ENCODE data around the gene IFI27L2.
"Not testable (repeated sequence)": the region's sequence is repeated elsewhere in the genome, so short reads cannot be mapped to it uniquely, and the experiment has no call there.

Gene IFI27L2, protein sequence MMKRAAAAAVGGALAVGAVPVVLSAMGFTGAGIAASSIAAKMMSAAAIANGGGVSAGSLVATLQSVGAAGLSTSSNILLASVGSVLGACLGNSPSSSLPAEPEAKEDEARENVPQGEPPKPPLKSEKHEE

GRCh38 chr14:94129111-94129757 is at the start of gene IFI27L2:
Gene IFI27L2, minus strand, starts transcription at chr14:94129604. Its CDS starts 40 bp downstream, at chr14:94129564.
- in situ Hi-C loops (cut with HindIII; ENCODE audit: low sequenced_read_pairs) = no loop called here

DNA sequence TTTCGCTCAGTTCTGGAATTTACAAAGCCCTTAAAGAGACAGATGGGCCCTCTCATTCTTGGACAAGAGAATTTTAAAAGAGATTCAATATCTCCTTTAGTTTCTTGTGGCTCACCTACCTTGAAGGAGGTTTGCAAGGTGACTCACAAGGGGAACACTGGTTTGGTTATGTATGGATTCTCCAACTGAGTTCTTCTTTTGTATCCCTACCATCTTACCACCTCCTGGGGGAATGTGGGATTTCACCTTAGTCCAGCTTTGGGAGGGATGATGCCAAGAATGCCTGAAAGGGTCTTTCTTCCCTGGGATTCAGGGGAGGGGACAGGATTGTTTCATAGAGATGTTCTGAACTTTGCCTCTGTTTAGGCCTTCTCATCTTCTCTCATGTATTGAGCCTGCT is 48.4 kb upstream of the IFI27L2 start:
- in situ Hi-C loops (cut with HindIII; ENCODE audit: low sequenced_read_pairs) = loop anchor here (5.0 kb wide), 1 partner anchor 41 kb away; no protein-coding TSS in a partner anchor

DNA sequence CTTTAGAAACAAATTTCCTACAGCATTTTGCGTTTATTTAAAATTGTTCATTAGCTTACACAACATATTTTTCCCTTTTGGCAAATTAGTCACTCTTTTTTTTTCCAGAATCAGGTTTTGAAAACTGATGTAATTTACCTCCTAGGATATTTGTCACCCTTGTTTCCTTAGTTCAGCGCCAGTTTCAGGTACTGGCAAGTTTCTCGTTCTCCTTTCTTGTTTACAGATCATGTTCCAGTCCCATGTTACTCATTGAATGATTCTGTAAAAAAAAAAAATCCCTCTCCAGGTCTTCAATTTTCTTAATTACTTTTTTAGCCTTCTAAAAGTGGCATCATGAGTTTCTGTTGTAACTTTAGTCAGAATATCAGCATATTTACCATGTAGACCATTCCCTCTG is 47.4 kb upstream of the IFI27L2 start:
- in situ Hi-C loops (cut with HindIII; ENCODE audit: low sequenced_read_pairs) = loop anchor here (5.0 kb wide), 1 partner anchor 40 kb away; no protein-coding TSS in a partner anchor

DNA sequence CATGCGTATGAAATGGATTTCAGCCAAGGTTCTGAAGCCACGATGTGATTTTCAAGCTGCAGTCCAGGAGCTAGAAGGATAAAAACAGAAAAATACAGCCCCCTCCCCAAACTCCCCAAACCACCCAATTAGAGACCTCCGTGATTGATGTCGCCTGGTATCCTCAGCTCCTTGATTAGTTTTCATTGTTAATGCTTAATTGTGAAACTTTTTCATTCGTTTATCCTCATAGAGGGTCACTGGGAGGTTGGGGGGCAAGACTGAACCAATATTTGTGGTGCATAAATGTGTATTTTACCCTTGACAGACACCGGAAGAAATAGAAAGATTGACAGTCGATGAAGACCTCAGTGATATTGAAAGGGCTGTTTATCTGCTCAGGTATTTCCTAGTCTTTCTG is 46.3 kb upstream of the IFI27L2 start:
- in situ Hi-C loops (cut with HindIII; ENCODE audit: low sequenced_read_pairs) = loop anchor here (5.0 kb wide), 1 partner anchor 38 kb away; no protein-coding TSS in a partner anchor

- in situ Hi-C loops (cut with HindIII; ENCODE audit: low sequenced_read_pairs) = loop anchor here (5.0 kb wide), 1 partner anchor 38 kb away; no protein-coding TSS in a partner anchor
Measured at GRCh38 chr14:94175011-94175745, 45.8 kb upstream of the IFI27L2 start.

DNA sequence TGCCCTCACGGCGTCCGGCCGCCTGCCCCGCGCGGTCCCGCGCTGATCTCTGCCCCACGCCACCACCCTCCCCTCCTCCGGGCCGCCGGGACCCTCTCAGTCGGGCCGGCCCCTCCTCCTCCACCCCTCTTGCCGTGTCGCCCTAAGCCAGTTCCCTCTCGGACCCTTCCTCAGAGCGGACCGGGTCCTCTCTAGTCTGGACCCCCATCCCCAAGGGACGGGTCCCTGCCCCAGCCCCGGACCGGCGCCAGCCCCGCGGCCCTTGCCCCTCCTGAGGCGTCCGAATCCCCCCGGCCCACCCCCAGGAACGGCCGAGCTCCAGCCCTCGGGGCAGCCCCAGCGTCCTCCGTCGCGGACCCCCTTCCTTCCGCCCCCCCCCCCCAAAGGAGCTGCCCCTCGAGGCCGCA is 45.2 kb upstream of the IFI27L2 start:
- in situ Hi-C loops (cut with HindIII; ENCODE audit: low sequenced_read_pairs) = loop anchor here (5.0 kb wide), 1 partner anchor 37 kb away; no protein-coding TSS in a partner anchor

DNA sequence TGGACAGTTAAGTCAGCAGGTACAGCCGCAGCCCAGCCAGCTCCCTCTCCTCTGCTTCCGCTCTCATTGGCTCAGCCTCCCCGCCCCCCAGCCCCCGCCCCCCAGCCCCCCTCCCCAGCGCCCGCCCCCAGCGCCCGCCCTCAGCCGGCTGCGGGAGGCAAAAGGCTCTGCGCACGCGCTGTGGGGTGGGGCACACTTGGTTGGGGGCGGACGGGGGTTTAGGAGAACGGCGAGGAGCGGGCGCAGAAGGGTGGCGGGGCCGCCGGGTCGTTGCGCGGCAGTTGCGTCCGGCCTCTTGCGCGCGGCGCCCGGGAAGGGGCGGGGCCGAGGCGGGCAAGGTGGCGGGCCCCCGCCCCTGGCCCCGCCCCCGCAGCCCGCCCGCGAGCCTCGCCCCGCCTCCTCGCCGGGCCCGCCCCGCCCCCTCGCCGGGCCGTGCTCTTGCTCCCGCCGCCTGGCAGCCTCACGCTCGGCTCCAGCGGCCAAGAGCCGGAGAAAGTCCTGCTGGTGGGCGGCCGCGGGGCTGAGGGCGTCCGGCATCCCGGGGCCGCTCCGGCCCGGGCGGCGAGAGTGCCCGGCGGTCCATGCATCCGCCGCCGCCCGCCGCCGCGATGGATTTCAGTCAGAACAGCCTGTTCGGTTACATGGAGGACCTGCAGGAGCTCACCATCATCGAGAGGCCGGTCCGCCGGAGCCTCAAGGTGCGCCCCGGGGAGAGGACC is 44.6 kb upstream of the IFI27L2 start, which contains the start of gene PPP4R4:
TSS of gene PPP4R4 (plus strand) at position 438 of the 719 bp plus-strand sequence. CDS start at position 582, 144 bp downstream.
- in situ Hi-C loops (cut with HindIII; ENCODE audit: low sequenced_read_pairs) = no loop called here

DNA sequence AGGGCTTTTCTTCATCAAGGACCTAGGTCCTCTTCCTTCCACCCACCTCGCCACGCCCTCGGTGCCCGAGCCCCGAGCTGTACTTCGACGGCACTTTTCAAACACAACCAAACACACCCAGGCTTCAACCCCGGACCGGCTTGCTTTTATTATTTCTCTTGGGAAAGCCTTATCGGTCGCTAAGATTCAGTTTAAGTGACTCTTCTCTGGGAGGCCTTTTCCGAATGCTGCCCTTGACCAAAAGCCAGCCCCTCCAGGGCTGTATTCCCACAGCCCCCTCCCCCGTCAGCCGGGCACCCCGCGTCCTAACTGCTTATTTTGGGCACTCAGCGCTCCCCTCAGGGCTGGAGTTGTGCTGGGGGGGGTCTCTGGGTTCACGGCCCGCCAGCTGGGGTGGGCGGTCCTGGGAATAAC is 44.1 kb upstream of the IFI27L2 start:
- in situ Hi-C loops (cut with HindIII; ENCODE audit: low sequenced_read_pairs) = no loop called here

DNA sequence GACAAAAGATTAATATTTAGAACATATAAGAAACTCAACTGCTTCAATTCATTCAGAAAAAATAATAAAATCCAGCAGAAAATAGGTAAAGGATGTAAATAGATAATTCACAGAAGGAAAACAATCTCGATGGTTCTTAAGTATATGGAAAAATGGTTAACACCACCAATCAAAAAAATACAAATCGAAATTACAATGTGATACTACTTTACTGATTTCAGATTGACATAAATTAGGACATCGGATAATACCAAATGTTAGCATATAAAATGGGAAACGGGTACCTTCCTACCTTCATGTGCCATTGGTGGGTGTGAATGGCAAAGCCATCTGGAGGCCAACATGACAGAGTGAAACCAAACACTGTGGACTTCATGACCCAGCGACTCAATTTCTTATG is 43.1 kb upstream of the IFI27L2 start:
- in situ Hi-C loops (cut with HindIII; ENCODE audit: low sequenced_read_pairs) = no loop called here

DNA sequence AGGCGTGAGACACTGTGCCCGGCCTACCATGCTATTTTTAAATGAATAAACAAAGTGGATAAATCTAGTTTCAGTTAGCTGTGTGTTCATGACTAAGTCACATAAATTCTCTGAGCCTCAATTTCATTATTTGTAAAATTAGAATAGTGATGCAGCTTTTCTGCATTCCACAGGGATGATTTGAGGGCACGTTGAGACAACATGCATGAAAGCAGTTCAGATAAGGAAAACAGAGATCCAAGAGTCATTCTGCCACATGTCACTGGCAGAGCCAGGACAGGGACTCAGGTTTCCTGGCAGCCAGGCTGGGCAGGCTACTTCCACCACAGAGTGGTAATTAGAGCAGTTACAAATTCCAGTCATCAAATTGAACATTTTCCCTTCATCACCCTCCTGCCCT is 41.8 kb upstream of the IFI27L2 start:
- in situ Hi-C loops (cut with HindIII; ENCODE audit: low sequenced_read_pairs) = no loop called here

DNA sequence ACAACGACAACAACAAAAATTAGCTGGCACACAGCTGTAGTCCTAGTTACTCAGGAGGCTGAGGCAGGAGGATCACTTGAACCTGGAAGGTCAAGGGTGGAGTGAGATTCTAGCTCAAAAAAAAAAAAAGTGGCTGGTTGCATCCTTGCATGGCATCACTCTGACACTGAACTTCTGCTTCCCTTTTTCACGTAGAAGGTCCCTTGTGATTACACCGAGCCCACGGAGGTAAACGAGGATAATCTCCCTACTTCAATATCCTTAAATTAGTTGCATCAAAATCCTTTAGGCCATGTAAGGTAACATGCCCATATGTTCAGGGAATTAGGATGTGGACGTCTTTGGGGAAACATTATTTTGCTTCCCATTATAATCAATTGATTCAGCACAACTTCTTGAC is 40.7 kb upstream of the IFI27L2 start:
- in situ Hi-C loops (cut with HindIII; ENCODE audit: low sequenced_read_pairs) = no loop called here

DNA sequence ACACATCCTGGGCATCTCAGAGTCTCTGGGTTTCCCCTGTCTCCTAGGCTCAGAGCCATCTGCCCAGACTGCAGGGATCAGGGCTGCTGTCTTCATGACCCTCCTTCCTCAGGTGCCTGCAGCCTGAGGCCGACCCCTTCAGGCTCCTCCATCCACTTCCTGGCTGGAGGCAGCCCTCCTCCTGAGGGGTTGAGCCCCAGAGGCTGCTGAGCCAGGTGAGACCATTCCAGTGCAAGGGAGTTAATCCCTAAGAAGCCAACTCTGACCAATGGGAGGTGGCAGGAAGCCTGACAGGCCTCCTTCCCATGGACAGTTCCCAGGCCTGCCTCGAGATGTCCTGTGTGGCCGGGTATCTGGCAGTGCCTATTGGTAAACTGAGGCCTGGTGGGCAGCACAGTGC is 36.3 kb upstream of the IFI27L2 start:
- in situ Hi-C loops (cut with HindIII; ENCODE audit: low sequenced_read_pairs) = no loop called here

DNA sequence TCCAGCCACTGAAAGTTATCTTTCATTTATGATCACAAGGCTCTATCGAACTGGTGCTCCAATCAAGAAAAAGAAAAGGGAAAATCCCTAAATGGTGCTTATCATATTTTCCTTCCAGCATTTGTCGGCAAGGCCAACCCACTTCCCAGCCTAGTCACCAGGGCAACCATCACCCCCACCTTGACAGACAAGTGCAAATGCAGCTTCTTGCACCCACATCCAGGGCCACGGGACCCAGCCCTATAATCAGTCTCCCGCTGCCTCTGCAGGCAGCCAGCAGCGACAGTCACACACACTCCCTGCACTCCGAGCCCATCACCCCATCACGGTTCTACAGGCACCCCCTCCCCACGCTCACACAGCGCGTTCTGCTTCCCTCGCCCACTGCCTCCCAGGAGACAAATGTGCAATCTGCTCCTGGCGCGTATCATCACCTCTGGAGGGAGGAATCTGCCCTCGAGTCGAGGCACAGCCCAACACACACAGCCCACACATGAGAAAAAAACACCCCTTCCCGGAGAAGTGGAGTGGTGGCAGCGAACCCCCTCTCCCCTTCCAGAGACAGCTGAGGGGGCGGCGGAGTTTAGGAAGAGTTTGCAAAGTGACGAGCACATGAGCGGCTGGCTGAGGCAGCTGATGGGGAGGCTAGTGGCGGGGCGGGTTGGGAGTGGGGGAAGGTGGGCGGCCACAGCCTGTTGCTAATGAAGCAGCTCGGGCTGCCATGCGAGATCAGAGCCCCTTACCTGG is 35.5 kb upstream of the IFI27L2 start:
- in situ Hi-C loops (cut with HindIII; ENCODE audit: low sequenced_read_pairs) = no loop called here

DNA sequence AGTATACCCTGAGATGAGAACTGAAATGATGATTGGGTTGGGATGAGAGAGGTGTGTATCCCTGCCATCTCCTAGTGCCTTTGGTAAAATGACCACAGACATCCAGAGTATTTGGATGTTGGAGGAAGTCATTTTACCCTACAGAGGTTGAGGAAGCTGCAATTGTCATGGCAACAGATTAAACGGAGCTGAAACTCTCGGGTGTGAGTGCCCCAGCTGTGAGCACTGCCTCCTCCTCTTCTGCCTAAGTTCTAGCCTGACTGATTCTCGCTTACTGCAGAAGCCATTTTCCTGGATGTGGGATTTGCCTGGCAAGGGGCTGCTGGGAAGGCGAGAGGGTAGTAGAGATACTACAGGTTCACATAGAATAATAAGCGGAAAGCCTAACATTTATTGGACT is 34.4 kb upstream of the IFI27L2 start:
- in situ Hi-C loops (cut with HindIII; ENCODE audit: low sequenced_read_pairs) = no loop called here

GRCh38 chr14:94162466-94162865 is 33.1 kb upstream of the IFI27L2 start:
- in situ Hi-C loops (cut with HindIII; ENCODE audit: low sequenced_read_pairs) = no loop called here

DNA sequence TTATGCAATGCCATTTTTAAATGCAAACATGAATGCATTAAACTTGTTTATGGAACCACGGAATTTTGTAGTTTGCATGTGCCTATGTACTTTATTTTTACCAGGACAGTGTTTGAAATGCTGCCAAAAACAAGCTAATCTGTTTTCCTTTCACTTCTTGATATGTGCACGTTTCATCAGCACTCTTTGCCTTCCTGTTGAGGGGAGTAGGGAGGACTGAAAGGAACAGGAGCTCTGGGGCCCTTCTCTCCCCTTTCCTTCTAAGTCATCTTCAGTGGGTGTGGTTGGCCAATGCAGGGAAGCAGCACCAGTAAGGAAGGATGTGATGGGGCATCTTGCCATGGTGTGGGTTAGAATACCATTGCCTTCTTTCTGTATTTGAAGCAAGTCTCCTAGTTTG is 32.6 kb upstream of the IFI27L2 start:
- in situ Hi-C loops (cut with HindIII; ENCODE audit: low sequenced_read_pairs) = no loop called here

GRCh38 chr14:94161058-94161457 is 31.7 kb upstream of the IFI27L2 start:
- in situ Hi-C loops (cut with HindIII; ENCODE audit: low sequenced_read_pairs) = no loop called here

- in situ Hi-C loops (cut with HindIII; ENCODE audit: low sequenced_read_pairs) = no loop called here
Measured at GRCh38 chr14:94158239-94158883, 29.0 kb upstream of the IFI27L2 start.

DNA sequence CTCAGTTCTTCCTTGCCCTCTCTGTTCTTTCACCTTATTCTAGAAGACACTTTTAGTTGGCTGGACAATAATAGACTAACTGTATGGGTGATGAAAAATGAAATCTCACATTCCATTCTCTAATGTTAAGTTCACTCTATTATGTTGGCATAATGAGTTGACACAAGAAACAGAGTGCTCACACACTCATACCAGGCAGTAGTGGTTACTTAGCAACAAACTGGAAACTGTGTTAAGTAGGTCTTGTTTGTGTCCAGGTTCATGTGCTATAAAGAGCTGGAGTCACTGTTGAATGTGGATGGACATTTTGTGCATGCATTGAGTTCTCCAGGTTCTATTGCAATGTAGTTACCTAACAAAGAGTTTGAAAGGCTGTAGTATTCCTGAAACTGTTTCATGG is 27.8 kb upstream of the IFI27L2 start:
- in situ Hi-C loops (cut with HindIII; ENCODE audit: low sequenced_read_pairs) = no loop called here

GRCh38 chr14:94156143-94156542 is 26.7 kb upstream of the IFI27L2 start:
- in situ Hi-C loops (cut with HindIII; ENCODE audit: low sequenced_read_pairs) = not testable (repeated sequence)

Data from endothelial cell of hepatic sinusoid (primary cell).